HEK293 (cell line): Measurements from ENCODE around the gene PDGFC.

Source experiments
- CTCF ChIA-PET: fragments of 350-600 bp; formaldehyde crosslinking; extraction: SDS; loops from one replicate; lab custom pipeline; 2021; ENCODE audit warnings: antibody characterized with exemption; lab: Yijun Ruan, JAX
- POLR2A ChIA-PET: fragments of 300-600 bp; formaldehyde crosslinking; extraction: SDS; loops from one replicate; lab custom pipeline; 2020; ENCODE audit warnings: antibody characterized with exemption, inconsistent platforms; lab: Yijun Ruan, JAX
- H3K27ac ChIP-seq: fragments of 200-500 bp; sonication (Bioruptor generic); 2 replicates; pipeline ENCODE4 v1.5.1; 2014; ENCODE audit warnings: low read depth, low read length, control low read depth, inconsistent platforms; ENCODE audit errors: extremely low read depth
- H3K36me3 ChIP-seq, 2 experiments: fragments of 200-500 bp in 1 of 2; sonication (Bioruptor generic) in 1 of 2; 1 replicate in 1 of 2; 2 replicates in 1 of 2; pipeline ENCODE4 v1.5.1; 2014 to 2017; ENCODE audit warnings: inconsistent platforms in 2 of 2, low read length in 2 of 2; ENCODE audit not compliant: control insufficient read depth in 2 of 2, insufficient read depth in 1 of 2
- H3K4me1 ChIP-seq: fragments of 200-500 bp; sonication (Bioruptor generic); 2 replicates; pipeline ENCODE4 v1.5.1; 2014; ENCODE audit warnings: mild to moderate bottlenecking, low read length, inconsistent platforms; ENCODE audit not compliant: control insufficient read depth, insufficient read depth
- H3K4me3 ChIP-seq: 2 replicates; pipeline ENCODE4 v1.5.1; 2011; ENCODE audit warnings: low read depth, mild to moderate bottlenecking, control low read depth, low read length, moderate library complexity
- H3K9me3 ChIP-seq: fragments of 200-500 bp; sonication (Bioruptor generic); 2 replicates; pipeline ENCODE4 v1.5.1; 2014; ENCODE audit warnings: low read depth, low read length, inconsistent platforms; ENCODE audit not compliant: control insufficient read depth, insufficient read depth
- FEZF1 ChIP-seq: fragments of 450-650 bp; formaldehyde crosslinking; IDR thresholded peaks from 2 replicates; pipeline ENCODE4 v1.5.1; 2016; ENCODE audit warnings: missing biosample characterization, missing genetic modification characterization
- KLF10 ChIP-seq: fragments of 450-650 bp; IDR thresholded peaks from 2 replicates; pipeline ENCODE4 v1.5.1; 2018; ENCODE audit warnings: missing biosample characterization, mild to moderate bottlenecking, missing genetic modification characterization
- SCRT2 ChIP-seq: fragments of 450-650 bp; formaldehyde crosslinking; IDR thresholded peaks from 2 replicates; pipeline ENCODE4 v1.5.1; 2016; ENCODE audit warnings: missing biosample characterization, missing genetic modification characterization
- ZFP3 ChIP-seq: fragments of 450-650 bp; formaldehyde crosslinking; IDR thresholded peaks from 2 replicates; pipeline ENCODE4 v1.5.1; 2016; ENCODE audit warnings: low read depth, missing biosample characterization, missing genetic modification characterization
- ZNF132 ChIP-seq: fragments of 450-650 bp; formaldehyde crosslinking; IDR thresholded peaks from 2 replicates; pipeline ENCODE4 v1.5.1; 2017; ENCODE audit warnings: missing biosample characterization, missing genetic modification characterization, borderline replicate concordance
- ZNF140 ChIP-seq: fragments of 450-650 bp; formaldehyde crosslinking; IDR thresholded peaks from 2 replicates; pipeline ENCODE4 v1.5.1; 2016; ENCODE audit warnings: missing biosample characterization, missing genetic modification characterization
- ZNF146 ChIP-seq: fragments of 450-650 bp; formaldehyde crosslinking; IDR thresholded peaks from 2 replicates; pipeline ENCODE4 v1.5.1; 2016; ENCODE audit warnings: missing biosample characterization, missing genetic modification characterization
- ZNF155 ChIP-seq: fragments of 450-650 bp; formaldehyde crosslinking; IDR thresholded peaks from 2 replicates; pipeline ENCODE4 v1.5.1; 2016; ENCODE audit warnings: missing biosample characterization, missing genetic modification characterization
- ZNF169 ChIP-seq: fragments of 450-650 bp; formaldehyde crosslinking; IDR thresholded peaks from 2 replicates; pipeline ENCODE4 v1.5.1; 2016; ENCODE audit warnings: missing biosample characterization, missing genetic modification characterization
- ZNF311 ChIP-seq: fragments of 450-650 bp; formaldehyde crosslinking; IDR thresholded peaks from 2 replicates; pipeline ENCODE4 v1.5.1; 2017; ENCODE audit warnings: missing biosample characterization, missing genetic modification characterization, borderline replicate concordance
- ZNF335 ChIP-seq: fragments of 450-650 bp; formaldehyde crosslinking; conservative IDR thresholded peaks from 2 replicates; pipeline ENCODE4 v1.5.1; 2016; ENCODE audit warnings: missing biosample characterization, missing genetic modification characterization
- ZNF341 ChIP-seq: fragments of 450-650 bp; formaldehyde crosslinking; IDR thresholded peaks from 2 replicates; pipeline ENCODE4; 2016; ENCODE audit warnings: low read depth, missing biosample characterization, missing genetic modification characterization
- ZNF391 ChIP-seq: fragments of 450-650 bp; formaldehyde crosslinking; IDR thresholded peaks from 2 replicates; pipeline ENCODE4 v1.5.1; 2016; ENCODE audit warnings: low read depth, missing biosample characterization, missing genetic modification characterization, borderline replicate concordance
- ZNF423 ChIP-seq: fragments of 450-650 bp; formaldehyde crosslinking; IDR thresholded peaks from 2 replicates; pipeline ENCODE4 v1.5.1; 2016; ENCODE audit warnings: missing biosample characterization, missing genetic modification characterization
- ZNF626 ChIP-seq: fragments of 450-650 bp; sonication (Bioruptor Pico); formaldehyde crosslinking; IDR thresholded peaks from 2 replicates; pipeline ENCODE4 v1.5.1; 2018; ENCODE audit warnings: missing biosample characterization, missing genetic modification characterization, inconsistent platforms
- ZNF629 ChIP-seq: fragments of 450-650 bp; formaldehyde crosslinking; IDR thresholded peaks from 2 replicates; pipeline ENCODE4 v1.5.1; 2017; ENCODE audit warnings: missing biosample characterization, missing genetic modification characterization
- ZSCAN30 ChIP-seq: fragments of 450-650 bp; IDR thresholded peaks from 2 replicates; pipeline ENCODE4 v1.5.1; 2018; ENCODE audit warnings: missing biosample characterization, mild to moderate bottlenecking, missing genetic modification characterization, moderate library complexity
- TF ChIP-seq, protein P1 (sequence below): fragments of 450-650 bp; formaldehyde crosslinking; IDR thresholded peaks from 2 replicates; pipeline ENCODE4 v1.5.1; 2016; ENCODE audit warnings: missing biosample characterization, missing genetic modification characterization
- TF ChIP-seq, protein P2 (sequence below): fragments of 450-650 bp; formaldehyde crosslinking; IDR thresholded peaks from 2 replicates; pipeline ENCODE4 v1.5.1; 2016; ENCODE audit warnings: missing biosample characterization, missing genetic modification characterization, borderline replicate concordance
- TF ChIP-seq, protein P3 (sequence below): fragments of 450-650 bp; formaldehyde crosslinking; IDR thresholded peaks from 2 replicates; pipeline ENCODE4 v1.5.1; 2016; ENCODE audit warnings: missing biosample characterization, missing genetic modification characterization
- TF ChIP-seq, protein P4 (sequence below): fragments of 450-650 bp; IDR thresholded peaks from 2 replicates; pipeline ENCODE4 v1.5.1; 2018; ENCODE audit warnings: missing biosample characterization, mild to moderate bottlenecking, missing genetic modification characterization
- TF ChIP-seq, protein P5 (sequence below): fragments of 450-650 bp; formaldehyde crosslinking; conservative IDR thresholded peaks from 2 replicates; pipeline ENCODE4 v1.5.1; 2016; ENCODE audit warnings: low read depth, missing biosample characterization, missing genetic modification characterization
- TF ChIP-seq, protein P6 (sequence below): fragments of 450-650 bp; formaldehyde crosslinking; IDR thresholded peaks from 2 replicates; pipeline ENCODE4 v1.5.1; 2016; ENCODE audit warnings: missing biosample characterization, missing genetic modification characterization

PDGFC gene

DNA sequence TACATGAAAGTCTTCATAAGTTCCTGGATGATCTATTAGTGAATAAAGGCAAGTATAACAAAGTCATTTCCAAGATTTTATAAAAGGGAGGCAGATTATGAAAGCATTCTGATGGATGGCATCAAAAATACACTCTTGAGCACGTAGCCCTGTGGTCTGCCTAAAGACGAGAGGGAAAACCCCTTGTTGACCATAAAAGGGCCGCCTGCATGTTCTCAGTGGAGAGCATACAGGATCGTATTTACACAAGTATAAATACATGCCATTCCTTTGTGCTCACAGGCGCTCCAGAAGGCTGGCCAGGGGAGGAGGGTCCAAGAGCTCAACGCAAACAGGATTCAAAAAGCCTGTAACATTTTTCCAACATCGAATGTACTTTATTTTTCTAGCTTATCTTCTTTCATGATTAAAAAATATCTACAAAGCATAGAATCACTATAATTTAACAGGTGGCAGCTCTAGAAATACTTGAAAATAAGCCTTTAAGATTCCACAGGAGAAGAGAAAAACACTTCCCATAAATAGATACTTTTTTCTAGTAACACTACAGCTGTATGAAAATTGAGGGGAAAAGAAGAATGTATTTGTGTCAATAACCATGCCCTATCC is 29.6 kb downstream of the PDGFC start:
- no peaks in the 10 kb centered on the region for H3K36me3 ChIP-seq
- no peaks in the 10 kb centered on the region for H3K9me3 ChIP-seq
- no peak overlapping the region for H3K4me3 ChIP-seq
- POLR2A ChIA-PET, result no interaction called here
- peaks cover 32% of the 10 kb centered on the region for H3K4me1 ChIP-seq
- CTCF ChIA-PET, result interaction anchor here (0.6 kb wide), 1 partner anchor 62 kb away, joined by 3 read pairs; no protein-coding TSS in a partner anchor
- no peak overlapping the region for H3K27ac ChIP-seq
- no peak for TF ChIP-seq ZNF311 (tag by site-specific recombination)
- TF ChIP-seq ZSCAN30 (tag by site-specific recombination), result 0 out of 2 replicates have a peak, but pooled peaks have one; percentile 39
- TF ChIP-seq ZFP3, result no peak
- TF ChIP-seq FEZF1 (tag by site-specific recombination), result no peak; the same call in 1 of the 2 replicates
- no peak for TF ChIP-seq SCRT2 (tag by site-specific recombination)
- TF ChIP-seq ZNF335 (tag by site-specific recombination), result peak; percentile 50
- TF ChIP-seq, protein P1, sequence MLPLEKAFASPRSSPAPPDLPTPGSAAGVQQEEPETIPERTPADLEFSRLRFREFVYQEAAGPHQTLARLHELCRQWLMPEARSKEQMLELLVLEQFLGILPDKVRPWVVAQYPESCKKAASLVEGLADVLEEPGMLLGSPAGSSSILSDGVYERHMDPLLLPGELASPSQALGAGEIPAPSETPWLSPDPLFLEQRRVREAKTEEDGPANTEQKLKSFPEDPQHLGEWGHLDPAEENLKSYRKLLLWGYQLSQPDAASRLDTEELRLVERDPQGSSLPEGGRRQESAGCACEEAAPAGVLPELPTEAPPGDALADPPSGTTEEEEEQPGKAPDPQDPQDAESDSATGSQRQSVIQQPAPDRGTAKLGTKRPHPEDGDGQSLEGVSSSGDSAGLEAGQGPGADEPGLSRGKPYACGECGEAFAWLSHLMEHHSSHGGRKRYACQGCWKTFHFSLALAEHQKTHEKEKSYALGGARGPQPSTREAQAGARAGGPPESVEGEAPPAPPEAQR (tag by site-specific recombination), result no peak
- TF ChIP-seq ZNF132 (tag by site-specific recombination), result no peak
- TF ChIP-seq, protein P2, sequence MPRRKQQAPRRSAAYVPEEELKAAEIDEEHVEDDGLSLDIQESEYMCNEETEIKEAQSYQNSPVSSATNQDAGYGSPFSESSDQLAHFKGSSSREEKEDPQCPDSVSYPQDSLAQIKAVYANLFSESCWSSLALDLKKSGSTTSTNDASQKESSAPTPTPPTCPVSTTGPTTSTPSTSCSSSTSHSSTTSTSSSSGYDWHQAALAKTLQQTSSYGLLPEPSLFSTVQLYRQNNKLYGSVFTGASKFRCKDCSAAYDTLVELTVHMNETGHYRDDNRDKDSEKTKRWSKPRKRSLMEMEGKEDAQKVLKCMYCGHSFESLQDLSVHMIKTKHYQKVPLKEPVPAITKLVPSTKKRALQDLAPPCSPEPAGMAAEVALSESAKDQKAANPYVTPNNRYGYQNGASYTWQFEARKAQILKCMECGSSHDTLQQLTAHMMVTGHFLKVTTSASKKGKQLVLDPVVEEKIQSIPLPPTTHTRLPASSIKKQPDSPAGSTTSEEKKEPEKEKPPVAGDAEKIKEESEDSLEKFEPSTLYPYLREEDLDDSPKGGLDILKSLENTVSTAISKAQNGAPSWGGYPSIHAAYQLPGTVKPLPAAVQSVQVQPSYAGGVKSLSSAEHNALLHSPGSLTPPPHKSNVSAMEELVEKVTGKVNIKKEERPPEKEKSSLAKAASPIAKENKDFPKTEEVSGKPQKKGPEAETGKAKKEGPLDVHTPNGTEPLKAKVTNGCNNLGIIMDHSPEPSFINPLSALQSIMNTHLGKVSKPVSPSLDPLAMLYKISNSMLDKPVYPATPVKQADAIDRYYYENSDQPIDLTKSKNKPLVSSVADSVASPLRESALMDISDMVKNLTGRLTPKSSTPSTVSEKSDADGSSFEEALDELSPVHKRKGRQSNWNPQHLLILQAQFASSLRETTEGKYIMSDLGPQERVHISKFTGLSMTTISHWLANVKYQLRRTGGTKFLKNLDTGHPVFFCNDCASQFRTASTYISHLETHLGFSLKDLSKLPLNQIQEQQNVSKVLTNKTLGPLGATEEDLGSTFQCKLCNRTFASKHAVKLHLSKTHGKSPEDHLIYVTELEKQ (tag by site-specific recombination), result no peak
- no peak for TF ChIP-seq ZNF626 (tag by site-specific recombination)
- no peak for TF ChIP-seq ZNF146 (tag by site-specific recombination)
- TF ChIP-seq ZNF169 (tag by site-specific recombination), result no peak
- peak; percentile 34; the same call in 1 of the 2 replicates for TF ChIP-seq ZNF629
- TF ChIP-seq ZNF391 (tag by site-specific recombination), result no peak
- TF ChIP-seq, protein P3, sequence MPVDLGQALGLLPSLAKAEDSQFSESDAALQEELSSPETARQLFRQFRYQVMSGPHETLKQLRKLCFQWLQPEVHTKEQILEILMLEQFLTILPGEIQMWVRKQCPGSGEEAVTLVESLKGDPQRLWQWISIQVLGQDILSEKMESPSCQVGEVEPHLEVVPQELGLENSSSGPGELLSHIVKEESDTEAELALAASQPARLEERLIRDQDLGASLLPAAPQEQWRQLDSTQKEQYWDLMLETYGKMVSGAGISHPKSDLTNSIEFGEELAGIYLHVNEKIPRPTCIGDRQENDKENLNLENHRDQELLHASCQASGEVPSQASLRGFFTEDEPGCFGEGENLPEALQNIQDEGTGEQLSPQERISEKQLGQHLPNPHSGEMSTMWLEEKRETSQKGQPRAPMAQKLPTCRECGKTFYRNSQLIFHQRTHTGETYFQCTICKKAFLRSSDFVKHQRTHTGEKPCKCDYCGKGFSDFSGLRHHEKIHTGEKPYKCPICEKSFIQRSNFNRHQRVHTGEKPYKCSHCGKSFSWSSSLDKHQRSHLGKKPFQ (tag by site-specific recombination), result no peak
- TF ChIP-seq, protein P4, sequence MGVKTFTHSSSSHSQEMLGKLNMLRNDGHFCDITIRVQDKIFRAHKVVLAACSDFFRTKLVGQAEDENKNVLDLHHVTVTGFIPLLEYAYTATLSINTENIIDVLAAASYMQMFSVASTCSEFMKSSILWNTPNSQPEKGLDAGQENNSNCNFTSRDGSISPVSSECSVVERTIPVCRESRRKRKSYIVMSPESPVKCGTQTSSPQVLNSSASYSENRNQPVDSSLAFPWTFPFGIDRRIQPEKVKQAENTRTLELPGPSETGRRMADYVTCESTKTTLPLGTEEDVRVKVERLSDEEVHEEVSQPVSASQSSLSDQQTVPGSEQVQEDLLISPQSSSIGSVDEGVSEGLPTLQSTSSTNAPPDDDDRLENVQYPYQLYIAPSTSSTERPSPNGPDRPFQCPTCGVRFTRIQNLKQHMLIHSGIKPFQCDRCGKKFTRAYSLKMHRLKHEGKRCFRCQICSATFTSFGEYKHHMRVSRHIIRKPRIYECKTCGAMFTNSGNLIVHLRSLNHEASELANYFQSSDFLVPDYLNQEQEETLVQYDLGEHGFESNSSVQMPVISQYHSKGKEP (tag by site-specific recombination), result peak; percentile 72
- no peak for TF ChIP-seq ZNF140 (tag by site-specific recombination)
- TF ChIP-seq, protein P5, sequence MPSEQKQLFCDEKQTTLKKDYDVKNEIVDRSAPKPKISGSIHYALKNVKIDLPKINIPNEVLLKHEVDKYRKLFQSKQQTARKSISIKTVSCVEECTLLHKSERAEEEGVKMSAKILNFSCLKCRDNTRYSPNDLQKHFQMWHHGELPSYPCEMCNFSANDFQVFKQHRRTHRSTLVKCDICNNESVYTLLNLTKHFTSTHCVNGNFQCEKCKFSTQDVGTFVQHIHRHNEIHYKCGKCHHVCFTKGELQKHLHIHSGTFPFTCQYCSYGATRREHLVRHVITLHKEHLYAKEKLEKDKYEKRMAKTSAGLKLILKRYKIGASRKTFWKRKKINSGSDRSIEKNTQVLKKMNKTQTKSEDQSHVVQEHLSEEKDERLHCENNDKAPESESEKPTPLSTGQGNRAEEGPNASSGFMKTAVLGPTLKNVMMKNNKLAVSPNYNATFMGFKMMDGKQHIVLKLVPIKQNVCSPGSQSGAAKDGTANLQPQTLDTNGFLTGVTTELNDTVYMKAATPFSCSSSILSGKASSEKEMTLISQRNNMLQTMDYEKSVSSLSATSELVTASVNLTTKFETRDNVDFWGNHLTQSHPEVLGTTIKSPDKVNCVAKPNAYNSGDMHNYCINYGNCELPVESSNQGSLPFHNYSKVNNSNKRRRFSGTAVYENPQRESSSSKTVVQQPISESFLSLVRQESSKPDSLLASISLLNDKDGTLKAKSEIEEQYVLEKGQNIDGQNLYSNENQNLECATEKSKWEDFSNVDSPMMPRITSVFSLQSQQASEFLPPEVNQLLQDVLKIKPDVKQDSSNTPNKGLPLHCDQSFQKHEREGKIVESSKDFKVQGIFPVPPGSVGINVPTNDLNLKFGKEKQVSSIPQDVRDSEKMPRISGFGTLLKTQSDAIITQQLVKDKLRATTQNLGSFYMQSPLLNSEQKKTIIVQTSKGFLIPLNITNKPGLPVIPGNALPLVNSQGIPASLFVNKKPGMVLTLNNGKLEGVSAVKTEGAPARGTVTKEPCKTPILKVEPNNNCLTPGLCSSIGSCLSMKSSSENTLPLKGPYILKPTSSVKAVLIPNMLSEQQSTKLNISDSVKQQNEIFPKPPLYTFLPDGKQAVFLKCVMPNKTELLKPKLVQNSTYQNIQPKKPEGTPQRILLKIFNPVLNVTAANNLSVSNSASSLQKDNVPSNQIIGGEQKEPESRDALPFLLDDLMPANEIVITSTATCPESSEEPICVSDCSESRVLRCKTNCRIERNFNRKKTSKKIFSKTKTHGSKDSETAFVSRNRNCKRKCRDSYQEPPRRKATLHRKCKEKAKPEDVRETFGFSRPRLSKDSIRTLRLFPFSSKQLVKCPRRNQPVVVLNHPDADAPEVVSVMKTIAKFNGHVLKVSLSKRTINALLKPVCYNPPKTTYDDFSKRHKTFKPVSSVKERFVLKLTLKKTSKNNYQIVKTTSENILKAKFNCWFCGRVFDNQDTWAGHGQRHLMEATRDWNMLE, result no peak
- TF ChIP-seq ZNF341, result 0 out of 2 replicates have a peak, but pooled peaks have one; percentile 12
- TF ChIP-seq, protein P6, sequence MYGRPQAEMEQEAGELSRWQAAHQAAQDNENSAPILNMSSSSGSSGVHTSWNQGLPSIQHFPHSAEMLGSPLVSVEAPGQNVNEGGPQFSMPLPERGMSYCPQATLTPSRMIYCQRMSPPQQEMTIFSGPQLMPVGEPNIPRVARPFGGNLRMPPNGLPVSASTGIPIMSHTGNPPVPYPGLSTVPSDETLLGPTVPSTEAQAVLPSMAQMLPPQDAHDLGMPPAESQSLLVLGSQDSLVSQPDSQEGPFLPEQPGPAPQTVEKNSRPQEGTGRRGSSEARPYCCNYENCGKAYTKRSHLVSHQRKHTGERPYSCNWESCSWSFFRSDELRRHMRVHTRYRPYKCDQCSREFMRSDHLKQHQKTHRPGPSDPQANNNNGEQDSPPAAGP (tag by site-specific recombination), result no peak
- no peak for TF ChIP-seq ZNF423
- TF ChIP-seq KLF10 (tag by site-specific recombination), result peak; percentile 50; the same call in 1 of the 2 replicates
- TF ChIP-seq ZNF155 (tag by site-specific recombination), result no peak
